H1 (cell line): ENCODE data around the gene CARD11. TPM values are rescaled to one million over a fixed set of nuclear protein-coding genes. Genes with fewer than 3 reads are reported as not detected.

Experiments used
- CREB1 ChIP-seq: IDR thresholded peaks from 2 replicates; pipeline ENCODE4 v1.6.1; 2012; ENCODE audit warnings: inconsistent platforms
- CTBP2 ChIP-seq: IDR thresholded peaks from 2 replicates; pipeline ENCODE4 v1.7.0; 2011; ENCODE audit warnings: borderline replicate concordance, mild to moderate bottlenecking, moderate library complexity, mixed read lengths, low read length; ENCODE audit not compliant: insufficient read depth, insufficient read length
- CTCF ChIP-seq, 3 experiments: IDR thresholded peaks; 1 replicate in 2 of 3; 2 replicates in 1 of 3; pipeline versions ENCODE4 v1.5.1 to v1.6.1; 2011; ENCODE audit warnings: low read length in 3 of 3, mild to moderate bottlenecking in 3 of 3, inconsistent platforms in 2 of 3, low read depth in 1 of 3, moderate library complexity in 1 of 3; ENCODE audit not compliant: insufficient read depth in 1 of 3; ENCODE audit errors: control extremely low read depth in 1 of 3
- FOSL1 ChIP-seq: IDR thresholded peaks from 2 replicates; pipeline ENCODE4 v1.6.1; 2011; ENCODE audit warnings: mild to moderate bottlenecking, low read depth, low read length, moderate library complexity; ENCODE audit not compliant: insufficient read depth
- HDAC6 ChIP-seq: IDR thresholded peaks from one replicate; pipeline ENCODE4 v1.7.1; 2012; ENCODE audit warnings: low read depth, mild to moderate bottlenecking, inconsistent platforms, low read length, moderate library complexity
- NRF1 ChIP-seq: IDR thresholded peaks from 2 replicates; pipeline ENCODE4 v1.6.1; 2011; ENCODE audit warnings: mild to moderate bottlenecking, low read depth, low read length, improper control_type of control experiment
- RXRA ChIP-seq: IDR thresholded peaks from 2 replicates; pipeline ENCODE4 v1.6.1; 2011; ENCODE audit warnings: low read depth, mild to moderate bottlenecking, low read length, moderate library complexity; ENCODE audit not compliant: insufficient read depth
- SIX5 ChIP-seq: IDR thresholded peaks from 2 replicates; pipeline ENCODE4 v1.6.1; 2011; ENCODE audit warnings: mild to moderate bottlenecking, low read depth, low read length
- TBP ChIP-seq: IDR thresholded peaks from 2 replicates; pipeline ENCODE4 v1.6.1; 2011; ENCODE audit warnings: low read depth, low read length, improper control_type of control experiment
- polyA plus RNA-seq, 7 experiments: library from polyadenylated mRNA; depleted of rRNA in 3 of 7; stranded (reverse) in 5 of 7; unstranded in 2 of 7; fragments of >200 nt in 5 of 7; fragments of 200-250 nt in 2 of 7; gene quantifications; 1 replicate in 5 of 7; 2 replicates in 1 of 7; 4 replicates in 1 of 7; pipeline versions ENCODE4 v1.2.1 to v1.2.3, GENCODE V29; 2011 to 2013; ENCODE audit warnings: missing spikeins in 2 of 7, mixed read lengths in 2 of 7
- total RNA-seq: library from RNA; stranded (reverse); fragmentation: NEBNext Ultra II Directional; extraction: Animal tissue kit (Norgen Biotek cat#: 25700); gene quantifications from 2 replicates; pipeline ENCODE4 v1.2.1, GENCODE V29; 2021
- TF ChIP-seq, protein P1 (sequence below): fragments of 300-600 bp; sonication (generic); IDR thresholded peaks from 2 replicates; pipeline ENCODE4 v1.7.1; 2012; ENCODE audit warnings: low read length, moderate library complexity, mild to moderate bottlenecking, inconsistent platforms; ENCODE audit not compliant: insufficient replicate concordance

CARD11 gene
- total and polyA plus RNA-seq, 2 of the 8 experiments (the other 6 are each of a cell fraction or from before 2014, with no cell fraction given): 12.6 to 29.8 TPM

DNA sequence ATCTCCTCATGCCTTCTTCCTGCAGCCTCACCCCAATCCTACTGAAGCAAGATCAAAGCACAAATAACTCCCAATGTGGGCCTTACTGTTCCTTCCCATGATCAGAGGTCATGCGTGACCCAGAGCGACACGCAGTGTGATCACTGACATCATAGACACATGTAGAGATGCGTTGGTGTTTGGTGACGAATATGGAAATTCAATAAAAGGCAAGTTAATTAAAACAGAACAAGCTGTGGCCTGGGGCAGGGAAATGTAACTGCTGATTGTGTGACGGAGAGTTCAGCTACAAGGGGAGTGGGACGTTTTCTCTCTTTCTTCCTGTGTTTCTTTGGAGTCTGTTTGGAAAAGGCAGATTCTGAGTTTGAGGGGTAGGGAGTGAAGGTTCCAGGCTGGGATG is 34.8 kb upstream of the CARD11 start (continued):
- TF ChIP-seq, protein P1, sequence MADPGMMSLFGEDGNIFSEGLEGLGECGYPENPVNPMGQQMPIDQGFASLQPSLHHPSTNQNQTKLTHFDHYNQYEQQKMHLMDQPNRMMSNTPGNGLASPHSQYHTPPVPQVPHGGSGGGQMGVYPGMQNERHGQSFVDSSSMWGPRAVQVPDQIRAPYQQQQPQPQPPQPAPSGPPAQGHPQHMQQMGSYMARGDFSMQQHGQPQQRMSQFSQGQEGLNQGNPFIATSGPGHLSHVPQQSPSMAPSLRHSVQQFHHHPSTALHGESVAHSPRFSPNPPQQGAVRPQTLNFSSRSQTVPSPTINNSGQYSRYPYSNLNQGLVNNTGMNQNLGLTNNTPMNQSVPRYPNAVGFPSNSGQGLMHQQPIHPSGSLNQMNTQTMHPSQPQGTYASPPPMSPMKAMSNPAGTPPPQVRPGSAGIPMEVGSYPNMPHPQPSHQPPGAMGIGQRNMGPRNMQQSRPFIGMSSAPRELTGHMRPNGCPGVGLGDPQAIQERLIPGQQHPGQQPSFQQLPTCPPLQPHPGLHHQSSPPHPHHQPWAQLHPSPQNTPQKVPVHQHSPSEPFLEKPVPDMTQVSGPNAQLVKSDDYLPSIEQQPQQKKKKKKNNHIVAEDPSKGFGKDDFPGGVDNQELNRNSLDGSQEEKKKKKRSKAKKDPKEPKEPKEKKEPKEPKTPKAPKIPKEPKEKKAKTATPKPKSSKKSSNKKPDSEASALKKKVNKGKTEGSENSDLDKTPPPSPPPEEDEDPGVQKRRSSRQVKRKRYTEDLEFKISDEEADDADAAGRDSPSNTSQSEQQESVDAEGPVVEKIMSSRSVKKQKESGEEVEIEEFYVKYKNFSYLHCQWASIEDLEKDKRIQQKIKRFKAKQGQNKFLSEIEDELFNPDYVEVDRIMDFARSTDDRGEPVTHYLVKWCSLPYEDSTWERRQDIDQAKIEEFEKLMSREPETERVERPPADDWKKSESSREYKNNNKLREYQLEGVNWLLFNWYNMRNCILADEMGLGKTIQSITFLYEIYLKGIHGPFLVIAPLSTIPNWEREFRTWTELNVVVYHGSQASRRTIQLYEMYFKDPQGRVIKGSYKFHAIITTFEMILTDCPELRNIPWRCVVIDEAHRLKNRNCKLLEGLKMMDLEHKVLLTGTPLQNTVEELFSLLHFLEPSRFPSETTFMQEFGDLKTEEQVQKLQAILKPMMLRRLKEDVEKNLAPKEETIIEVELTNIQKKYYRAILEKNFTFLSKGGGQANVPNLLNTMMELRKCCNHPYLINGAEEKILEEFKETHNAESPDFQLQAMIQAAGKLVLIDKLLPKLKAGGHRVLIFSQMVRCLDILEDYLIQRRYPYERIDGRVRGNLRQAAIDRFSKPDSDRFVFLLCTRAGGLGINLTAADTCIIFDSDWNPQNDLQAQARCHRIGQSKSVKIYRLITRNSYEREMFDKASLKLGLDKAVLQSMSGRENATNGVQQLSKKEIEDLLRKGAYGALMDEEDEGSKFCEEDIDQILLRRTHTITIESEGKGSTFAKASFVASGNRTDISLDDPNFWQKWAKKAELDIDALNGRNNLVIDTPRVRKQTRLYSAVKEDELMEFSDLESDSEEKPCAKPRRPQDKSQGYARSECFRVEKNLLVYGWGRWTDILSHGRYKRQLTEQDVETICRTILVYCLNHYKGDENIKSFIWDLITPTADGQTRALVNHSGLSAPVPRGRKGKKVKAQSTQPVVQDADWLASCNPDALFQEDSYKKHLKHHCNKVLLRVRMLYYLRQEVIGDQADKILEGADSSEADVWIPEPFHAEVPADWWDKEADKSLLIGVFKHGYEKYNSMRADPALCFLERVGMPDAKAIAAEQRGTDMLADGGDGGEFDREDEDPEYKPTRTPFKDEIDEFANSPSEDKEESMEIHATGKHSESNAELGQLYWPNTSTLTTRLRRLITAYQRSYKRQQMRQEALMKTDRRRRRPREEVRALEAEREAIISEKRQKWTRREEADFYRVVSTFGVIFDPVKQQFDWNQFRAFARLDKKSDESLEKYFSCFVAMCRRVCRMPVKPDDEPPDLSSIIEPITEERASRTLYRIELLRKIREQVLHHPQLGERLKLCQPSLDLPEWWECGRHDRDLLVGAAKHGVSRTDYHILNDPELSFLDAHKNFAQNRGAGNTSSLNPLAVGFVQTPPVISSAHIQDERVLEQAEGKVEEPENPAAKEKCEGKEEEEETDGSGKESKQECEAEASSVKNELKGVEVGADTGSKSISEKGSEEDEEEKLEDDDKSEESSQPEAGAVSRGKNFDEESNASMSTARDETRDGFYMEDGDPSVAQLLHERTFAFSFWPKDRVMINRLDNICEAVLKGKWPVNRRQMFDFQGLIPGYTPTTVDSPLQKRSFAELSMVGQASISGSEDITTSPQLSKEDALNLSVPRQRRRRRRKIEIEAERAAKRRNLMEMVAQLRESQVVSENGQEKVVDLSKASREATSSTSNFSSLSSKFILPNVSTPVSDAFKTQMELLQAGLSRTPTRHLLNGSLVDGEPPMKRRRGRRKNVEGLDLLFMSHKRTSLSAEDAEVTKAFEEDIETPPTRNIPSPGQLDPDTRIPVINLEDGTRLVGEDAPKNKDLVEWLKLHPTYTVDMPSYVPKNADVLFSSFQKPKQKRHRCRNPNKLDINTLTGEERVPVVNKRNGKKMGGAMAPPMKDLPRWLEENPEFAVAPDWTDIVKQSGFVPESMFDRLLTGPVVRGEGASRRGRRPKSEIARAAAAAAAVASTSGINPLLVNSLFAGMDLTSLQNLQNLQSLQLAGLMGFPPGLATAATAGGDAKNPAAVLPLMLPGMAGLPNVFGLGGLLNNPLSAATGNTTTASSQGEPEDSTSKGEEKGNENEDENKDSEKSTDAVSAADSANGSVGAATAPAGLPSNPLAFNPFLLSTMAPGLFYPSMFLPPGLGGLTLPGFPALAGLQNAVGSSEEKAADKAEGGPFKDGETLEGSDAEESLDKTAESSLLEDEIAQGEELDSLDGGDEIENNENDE: no peak
- no peak for TF ChIP-seq FOSL1
- TF ChIP-seq NRF1: no peak
- no peak for TF ChIP-seq CTBP2
- TF ChIP-seq CREB1: no peak
- no peak for TF ChIP-seq HDAC6
- TF ChIP-seq CTCF (IDR thresholded peaks at IDR 0.05; ENCODE audit: control extremely low read depth in 1 of 3, insufficient read depth in 1 of 3, low read depth in 1 of 3, low read length in 3 of 3): no peak
- no peak for TF ChIP-seq SIX5
- TF ChIP-seq TBP: no peak
- TF ChIP-seq RXRA: no peak
